Esophagus squamous epithelium (tissue), 4 donors: Measurements from ENCODE around the gene METRN.

ENCODE experiments used
- POLR2A ChIP-seq, 4 donors: fragments of 450-650 bp; IDR thresholded peaks; one replicate each; pipeline ENCODE4 v1.6.1; 2017; ENCODE audit warnings: antibody characterized with exemption in 4 of 4, mild to moderate bottlenecking in 4 of 4, moderate library complexity in 3 of 4
- TF ChIP-seq, protein P1 (sequence below), 6 experiments: fragments of 450-650 bp in 4 of 6; fragments of 200-600 bp in 2 of 6; sonication (generic) in 2 of 6; IDR thresholded peaks; one replicate each; pipeline ENCODE4 v1.5.1; 2016 to 2019; ENCODE audit warnings: antibody characterized with exemption in 6 of 6, mild to moderate bottlenecking in 4 of 6, moderate library complexity in 4 of 6

DNA sequence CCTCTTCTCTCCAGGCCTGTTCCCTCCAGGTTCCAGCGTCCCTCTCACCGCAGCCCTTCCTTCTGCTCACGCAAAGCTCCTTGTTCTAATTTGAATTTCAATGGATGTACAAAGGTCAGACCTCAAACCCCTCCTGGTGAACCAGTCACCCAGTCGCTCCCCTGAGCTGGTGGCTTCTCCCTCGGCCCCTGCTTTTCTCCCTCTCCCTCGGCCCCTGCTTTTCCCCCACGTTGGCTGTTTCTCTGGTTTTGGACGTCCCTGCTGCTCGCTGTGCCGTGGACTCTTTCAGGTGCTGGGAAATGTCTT lies 37.0 kb downstream of the METRN start:
- no peak for TF ChIP-seq POLR2A (IDR thresholded peaks at IDR 0.05)
- TF ChIP-seq, protein P1, sequence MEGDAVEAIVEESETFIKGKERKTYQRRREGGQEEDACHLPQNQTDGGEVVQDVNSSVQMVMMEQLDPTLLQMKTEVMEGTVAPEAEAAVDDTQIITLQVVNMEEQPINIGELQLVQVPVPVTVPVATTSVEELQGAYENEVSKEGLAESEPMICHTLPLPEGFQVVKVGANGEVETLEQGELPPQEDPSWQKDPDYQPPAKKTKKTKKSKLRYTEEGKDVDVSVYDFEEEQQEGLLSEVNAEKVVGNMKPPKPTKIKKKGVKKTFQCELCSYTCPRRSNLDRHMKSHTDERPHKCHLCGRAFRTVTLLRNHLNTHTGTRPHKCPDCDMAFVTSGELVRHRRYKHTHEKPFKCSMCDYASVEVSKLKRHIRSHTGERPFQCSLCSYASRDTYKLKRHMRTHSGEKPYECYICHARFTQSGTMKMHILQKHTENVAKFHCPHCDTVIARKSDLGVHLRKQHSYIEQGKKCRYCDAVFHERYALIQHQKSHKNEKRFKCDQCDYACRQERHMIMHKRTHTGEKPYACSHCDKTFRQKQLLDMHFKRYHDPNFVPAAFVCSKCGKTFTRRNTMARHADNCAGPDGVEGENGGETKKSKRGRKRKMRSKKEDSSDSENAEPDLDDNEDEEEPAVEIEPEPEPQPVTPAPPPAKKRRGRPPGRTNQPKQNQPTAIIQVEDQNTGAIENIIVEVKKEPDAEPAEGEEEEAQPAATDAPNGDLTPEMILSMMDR (IDR thresholded peaks at IDR 0.05), result no peak
